Activated naive CD4-positive, alpha-beta T cell treated with anti-CD3 and anti-CD28 coated beads, Interleukin-2, amount 50 U/mL, for 24 hours (primary cell): ENCODE results near the gene FLT4.

Experiments
- H3K27ac Mint-ChIP-seq: one replicate; pipeline ENCODE4 v1.8.0; 2021; ENCODE audit warnings: mild to moderate bottlenecking, mixed read lengths
- H3K27me3 Mint-ChIP-seq: one replicate; pipeline ENCODE4 v1.8.0; 2021; ENCODE audit warnings: mixed read lengths
- H3K36me3 Mint-ChIP-seq: one replicate; pipeline ENCODE4 v1.8.0; 2021; ENCODE audit warnings: mixed read lengths
- H3K4me1 Mint-ChIP-seq: one replicate; pipeline ENCODE4 v1.8.0; 2021; ENCODE audit warnings: mixed read lengths
- H3K4me3 Mint-ChIP-seq: one replicate; pipeline ENCODE4 v1.8.0; 2021; ENCODE audit warnings: mild to moderate bottlenecking, mixed read lengths
- H3K9me3 Mint-ChIP-seq: one replicate; pipeline ENCODE4 v1.8.0; 2021; ENCODE audit warnings: mixed read lengths

The FLT4 gene

GRCh38 chr5:180626661-180627385 lies 22.6 kb downstream of the FLT4 start:
- Mint-ChIP-seq H3K4me3 (no peak overlapping the region), H3K36me3 (no peaks in the 10 kb centered on the region), H3K27me3 (no peaks in the 10 kb centered on the region), H3K4me1 (peaks cover 15% of the 10 kb centered on the region), H3K9me3 (no peaks in the 10 kb centered on the region), H3K27ac (no peak overlapping the region)

- H3K4me3 Mint-ChIP-seq = no peak overlapping the region
- no peak overlapping the region for H3K27ac Mint-ChIP-seq
- H3K27me3 Mint-ChIP-seq = no peaks in the 10 kb centered on the region
- peaks cover 15% of the 10 kb centered on the region for H3K4me1 Mint-ChIP-seq
- H3K9me3 Mint-ChIP-seq = no peaks in the 10 kb centered on the region
- no peaks in the 10 kb centered on the region for H3K36me3 Mint-ChIP-seq
Measured at GRCh38 chr5:180625791-180626660, 23.4 kb downstream of the FLT4 start.

- Mint-ChIP-seq H3K9me3 (no peaks in the 10 kb centered on the region), H3K36me3 (no peaks in the 10 kb centered on the region), H3K4me1 (peaks cover 15% of the 10 kb centered on the region), H3K4me3 (no peak overlapping the region), H3K27me3 (no peaks in the 10 kb centered on the region), H3K27ac (no peak overlapping the region)
Measured at GRCh38 chr5:180625125-180625790, 24.1 kb downstream of the FLT4 start.

DNA sequence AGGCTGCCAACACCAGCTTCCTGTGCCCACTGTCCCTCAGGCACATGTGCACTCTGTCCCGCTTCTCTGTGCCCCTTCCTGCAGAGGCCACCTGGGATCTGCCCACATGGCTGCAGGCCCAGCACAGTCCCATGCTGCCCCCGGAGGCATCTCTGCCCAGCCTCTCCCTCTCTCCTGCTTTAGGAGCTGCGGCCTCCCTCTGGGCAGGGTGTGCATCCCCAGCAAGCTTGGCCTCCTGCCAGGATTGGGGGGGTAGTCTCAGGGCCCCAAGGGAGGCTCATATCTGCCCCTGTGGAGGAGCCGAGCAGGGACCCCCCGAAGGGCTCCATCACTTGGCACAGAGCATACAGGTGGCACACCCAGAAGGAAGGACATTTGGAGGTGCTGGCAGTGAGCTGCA lies 24.8 kb downstream of the FLT4 start:
- Mint-ChIP-seq H3K27me3 (no peaks in the 10 kb centered on the region), H3K9me3 (no peaks in the 10 kb centered on the region), H3K27ac (no peak overlapping the region), H3K36me3 (no peaks in the 10 kb centered on the region), H3K4me3 (no peak overlapping the region), H3K4me1 (peaks cover 15% of the 10 kb centered on the region)

GRCh38 chr5:180623844-180624243 lies 25.6 kb downstream of the FLT4 start:
- no peaks in the 10 kb centered on the region for H3K9me3 Mint-ChIP-seq
- peaks cover 15% of the 10 kb centered on the region for H3K4me1 Mint-ChIP-seq
- H3K36me3 Mint-ChIP-seq = no peaks in the 10 kb centered on the region
- H3K27me3 Mint-ChIP-seq = no peaks in the 10 kb centered on the region
- no peak overlapping the region for H3K4me3 Mint-ChIP-seq
- no peak overlapping the region for H3K27ac Mint-ChIP-seq

DNA sequence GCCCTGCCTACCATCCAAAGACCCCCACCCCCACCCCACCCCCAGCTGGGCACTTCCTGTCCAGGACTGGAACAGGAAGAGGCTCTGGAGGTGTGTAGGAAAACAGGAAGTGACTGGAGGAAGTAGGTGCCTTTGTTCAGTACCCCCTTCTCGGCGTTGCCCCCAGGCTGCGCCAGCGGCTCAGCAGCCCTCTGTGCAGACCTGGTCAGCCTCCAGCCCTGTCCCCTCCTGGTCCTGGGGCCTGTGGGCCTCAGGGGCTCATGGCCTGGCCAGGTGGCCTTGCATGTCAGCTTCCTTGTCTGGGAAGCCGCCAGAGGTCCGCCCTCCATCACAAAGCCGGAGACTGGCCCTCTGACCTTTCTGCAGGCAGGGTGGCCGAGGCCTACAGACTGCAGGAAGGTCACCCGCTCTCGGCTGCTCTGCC lies 26.0 kb downstream of the FLT4 start:
- Mint-ChIP-seq H3K4me3 (no peak overlapping the region), H3K27ac (no peak overlapping the region)

DNA sequence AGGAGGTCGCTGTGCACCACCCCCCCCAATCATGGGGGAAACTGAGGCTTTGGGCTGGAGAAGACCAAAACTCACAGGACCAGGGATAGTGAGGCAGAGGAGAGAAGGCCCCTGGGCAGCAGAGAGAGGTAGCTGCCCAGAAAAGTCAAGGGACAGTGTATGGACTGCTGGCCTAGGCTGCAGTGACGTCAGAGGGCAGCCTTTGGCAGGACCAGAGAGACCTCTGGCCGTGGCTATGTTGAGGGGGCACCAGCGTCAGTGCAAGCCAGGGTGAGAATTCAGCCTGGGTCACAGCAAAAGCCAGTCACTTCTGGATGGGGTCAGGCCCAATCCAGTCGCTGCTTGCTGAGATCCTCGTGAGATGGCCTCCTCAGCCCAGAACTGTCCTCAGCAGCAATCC lies 26.5 kb downstream of the FLT4 start:
- Mint-ChIP-seq H3K9me3 (no peaks in the 10 kb centered on the region), H3K27ac (no peak overlapping the region), H3K4me1 (peaks cover 15% of the 10 kb centered on the region), H3K4me3 (no peak overlapping the region), H3K27me3 (no peaks in the 10 kb centered on the region), H3K36me3 (no peaks in the 10 kb centered on the region)

More for the DNA sequence above, 26.0 kb downstream of the FLT4 start:
- Mint-ChIP-seq H3K4me1 (peaks cover 15% of the 10 kb centered on the region), H3K36me3 (no peaks in the 10 kb centered on the region), H3K27me3 (no peaks in the 10 kb centered on the region), H3K9me3 (no peaks in the 10 kb centered on the region)

- Mint-ChIP-seq H3K4me3 (no peak overlapping the region), H3K27ac (no peak overlapping the region), H3K36me3 (no peaks in the 10 kb centered on the region), H3K27me3 (no peaks in the 10 kb centered on the region), H3K9me3 (no peaks in the 10 kb centered on the region), H3K4me1 (peaks cover 15% of the 10 kb centered on the region)
Measured at GRCh38 chr5:180621311-180621710, 28.1 kb downstream of the FLT4 start.

DNA sequence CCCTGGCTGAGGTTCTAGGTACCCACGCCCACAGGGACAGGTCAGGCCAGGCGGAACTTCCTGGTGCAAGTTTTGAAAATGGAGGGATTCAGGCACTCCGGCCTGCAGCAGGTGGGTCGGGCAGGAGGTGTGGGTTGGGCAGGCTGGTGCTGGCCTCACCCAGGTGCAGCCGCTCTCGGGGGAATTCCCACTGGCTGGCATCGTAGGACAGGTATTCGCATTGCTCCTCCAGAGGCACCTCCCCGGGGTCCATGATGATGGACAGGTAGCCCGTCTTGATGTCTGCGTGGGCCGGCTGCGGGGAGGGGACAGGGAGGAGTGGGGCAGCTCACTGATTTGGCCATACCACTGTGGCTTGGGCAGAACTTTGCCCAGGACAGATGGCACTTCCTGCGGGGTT lies 29.4 kb downstream of the FLT4 start:
- no peak overlapping the region for H3K4me3 Mint-ChIP-seq
- no peak overlapping the region for H3K27ac Mint-ChIP-seq
- H3K36me3 Mint-ChIP-seq = no peaks in the 10 kb centered on the region
- peaks cover 15% of the 10 kb centered on the region for H3K4me1 Mint-ChIP-seq
- H3K27me3 Mint-ChIP-seq = no peaks in the 10 kb centered on the region
- H3K9me3 Mint-ChIP-seq = no peaks in the 10 kb centered on the region

DNA sequence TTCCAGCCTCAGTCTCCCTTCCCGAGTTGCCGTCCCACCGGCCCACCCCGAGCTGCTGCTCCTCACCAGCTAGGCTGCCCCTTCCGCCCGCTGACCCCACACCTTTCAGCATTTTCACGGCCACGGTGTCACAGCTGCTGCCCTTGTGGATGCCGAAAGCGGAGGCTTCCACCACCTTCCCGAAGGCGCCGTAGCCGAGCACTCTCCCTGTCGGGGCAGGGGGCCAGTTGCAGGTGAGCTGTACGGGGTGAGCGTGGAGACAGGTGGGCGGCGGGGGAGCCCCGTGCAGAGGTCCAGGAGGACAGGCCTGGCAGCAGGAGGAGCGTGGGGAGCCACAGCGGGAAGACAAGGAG lies 29.9 kb downstream of the FLT4 start:
- Mint-ChIP-seq H3K9me3 (no peaks in the 10 kb centered on the region), H3K27me3 (no peaks in the 10 kb centered on the region), H3K4me3 (no peak overlapping the region), H3K36me3 (no peaks in the 10 kb centered on the region), H3K4me1 (peaks cover 12% of the 10 kb centered on the region), H3K27ac (no peak overlapping the region)

DNA sequence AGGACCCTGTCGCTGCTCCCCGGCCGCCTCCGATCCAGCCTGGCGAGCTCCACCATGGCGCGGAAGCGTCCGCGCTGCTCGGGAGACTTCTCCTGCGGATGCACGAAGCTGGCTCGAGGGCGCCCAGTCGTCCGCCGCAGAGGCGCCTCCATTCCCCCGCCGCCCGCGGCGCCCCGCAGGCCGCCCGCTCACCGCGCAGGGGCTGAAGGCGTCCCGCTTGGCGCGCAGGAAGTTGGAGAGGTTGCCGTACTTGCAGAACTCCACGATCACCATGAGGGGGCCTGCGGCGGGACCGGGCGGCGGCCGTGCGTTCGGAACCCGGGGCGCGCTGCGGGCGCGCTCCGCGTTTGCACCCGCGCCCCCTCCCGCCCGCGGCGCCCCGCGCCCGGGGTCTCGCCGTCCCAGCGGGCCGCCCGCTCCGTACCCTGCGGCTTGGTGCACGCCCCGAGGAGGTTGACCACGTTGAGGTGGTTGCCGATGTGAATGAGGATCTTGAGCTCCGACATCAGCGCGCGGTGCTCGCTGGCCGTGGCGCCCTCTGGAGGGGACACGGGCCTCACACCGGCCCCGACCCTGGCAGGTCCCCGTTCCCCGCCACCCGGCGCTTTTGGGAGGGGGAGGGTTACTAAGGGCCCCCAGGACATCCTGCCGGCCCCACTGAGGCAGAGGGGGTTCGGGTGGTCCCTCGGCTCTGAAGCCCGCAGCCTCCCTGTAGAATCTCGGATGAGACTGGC lies 30.4 kb downstream of the FLT4 start:
- Mint-ChIP-seq H3K4me3 (no peak overlapping the region), H3K9me3 (no peaks in the 10 kb centered on the region), H3K4me1 (peaks cover 10% of the 10 kb centered on the region), H3K27me3 (no peaks in the 10 kb centered on the region), H3K27ac (no peak overlapping the region), H3K36me3 (no peaks in the 10 kb centered on the region)

- Mint-ChIP-seq H3K27me3 (no peaks in the 10 kb centered on the region), H3K27ac (no peak overlapping the region), H3K36me3 (no peaks in the 10 kb centered on the region), H3K4me3 (no peak overlapping the region), H3K9me3 (no peaks in the 10 kb centered on the region), H3K4me1 (peaks cover 5% of the 10 kb centered on the region)
Measured at GRCh38 chr5:180618487-180618828, 30.9 kb downstream of the FLT4 start.

DNA sequence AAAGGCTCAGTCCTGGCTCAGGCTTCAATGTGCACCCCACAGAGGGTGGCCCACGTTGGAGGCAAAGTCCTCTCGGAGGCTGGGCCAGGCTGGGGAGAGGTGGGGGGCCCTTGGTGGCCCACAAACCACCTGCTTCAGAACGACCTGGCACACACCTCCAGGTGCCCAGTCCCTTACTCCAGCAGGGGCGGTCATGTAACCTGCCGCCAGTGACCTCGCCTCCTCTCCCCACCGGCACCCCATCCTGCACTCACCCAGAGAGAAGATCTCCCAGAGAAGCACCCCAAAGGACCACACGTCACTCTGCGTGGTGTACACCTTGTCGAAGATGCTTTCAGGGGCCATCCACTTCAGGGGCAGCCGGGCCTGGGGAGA lies 35.6 kb downstream of the FLT4 start:
- Mint-ChIP-seq H3K4me3 (no peak overlapping the region), H3K27me3 (no peaks in the 10 kb centered on the region), H3K4me1 (no peaks in the 10 kb centered on the region), H3K9me3 (no peaks in the 10 kb centered on the region), H3K36me3 (no peaks in the 10 kb centered on the region), H3K27ac (no peak overlapping the region)

DNA sequence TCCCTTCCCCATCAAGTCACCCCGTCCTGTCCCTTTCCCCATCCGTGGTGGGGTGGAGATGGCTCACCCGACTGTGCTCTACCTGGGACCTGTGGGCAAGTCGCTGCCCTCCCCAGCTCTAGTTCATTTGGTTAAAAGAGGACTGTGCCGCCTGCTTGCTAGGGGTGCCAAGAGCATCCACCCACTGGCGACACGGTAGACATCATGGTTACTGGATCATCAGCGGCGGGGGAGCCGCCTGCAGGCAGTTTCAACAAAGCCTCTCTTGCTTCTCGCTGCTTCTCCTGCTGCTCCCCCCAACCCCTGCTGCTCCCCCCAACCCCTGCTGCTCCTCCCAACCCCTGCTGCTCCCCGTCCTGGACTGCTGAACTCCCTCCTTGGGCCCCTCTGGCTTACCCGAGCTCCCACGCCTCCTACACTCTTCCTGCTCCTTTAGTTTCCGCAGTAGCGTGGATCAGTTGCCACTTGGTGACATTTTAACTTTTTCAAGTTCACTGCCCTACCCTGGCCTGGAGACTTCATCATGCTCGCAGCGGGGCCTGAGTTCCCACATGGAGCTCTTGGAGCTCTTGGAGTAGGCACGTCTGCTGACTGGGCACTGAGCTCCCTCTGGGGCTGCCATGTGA lies 36.1 kb downstream of the FLT4 start:
- no peaks in the 10 kb centered on the region for H3K36me3 Mint-ChIP-seq
- H3K4me1 Mint-ChIP-seq = no peaks in the 10 kb centered on the region
- H3K9me3 Mint-ChIP-seq = no peaks in the 10 kb centered on the region
- no peaks in the 10 kb centered on the region for H3K27me3 Mint-ChIP-seq
- H3K27ac Mint-ChIP-seq = no peak overlapping the region
- H3K4me3 Mint-ChIP-seq = no peak overlapping the region

DNA sequence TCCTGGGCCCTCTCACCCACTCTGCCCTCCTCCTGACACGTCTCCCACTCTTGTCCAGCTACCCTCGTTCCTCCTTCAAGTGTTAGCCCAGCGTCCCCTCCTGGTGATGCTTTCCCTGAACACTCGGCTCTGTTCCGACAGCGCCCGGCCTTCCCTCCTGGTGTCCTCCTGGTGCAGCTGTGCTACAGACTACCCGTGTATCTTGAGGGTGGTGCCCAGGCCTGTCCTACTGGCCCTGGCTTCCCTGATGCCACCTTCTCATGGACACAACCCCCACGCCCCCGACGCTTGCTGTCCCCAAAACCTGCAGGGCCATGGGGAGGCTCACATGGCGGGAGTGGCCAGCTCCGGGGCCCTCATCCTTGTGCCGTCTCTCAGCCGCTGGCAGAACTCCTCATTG lies 36.7 kb downstream of the FLT4 start:
- no peaks in the 10 kb centered on the region for H3K27me3 Mint-ChIP-seq
- no peak overlapping the region for H3K27ac Mint-ChIP-seq
- H3K9me3 Mint-ChIP-seq = no peaks in the 10 kb centered on the region
- no peak overlapping the region for H3K4me3 Mint-ChIP-seq
- H3K4me1 Mint-ChIP-seq = no peaks in the 10 kb centered on the region
- H3K36me3 Mint-ChIP-seq = no peaks in the 10 kb centered on the region
